ENCODE data around the gene FBXW11. TPM values are rescaled to one million over a fixed set of nuclear protein-coding genes. Genes with fewer than 3 reads are reported as not detected.

FBXW11 gene
- polyA plus RNA-seq, 2 of the 4 experiments (the other 2 are of a cell fraction): 39.3 to 80.2 TPM

- 92% methylated on average over 2 of the region's 2 CpGs for WGBS (ENCODE audit: missing lambda C conversion rate)
- Histone ChIP-seq H3K9me3 (no peaks in the 10 kb centered on the region), H3K4me2 (no peak overlapping the region), H3K4me1 (peaks cover 18% of the 10 kb centered on the region; the same call in 2 of the 3 replicates), H3K27ac (no peak overlapping the region), H3K4me3 (no peak overlapping the region)
- ATAC-seq (no peak), FAIRE-seq (no peak), DNase-seq (ENCODE audit: low read depth in 1 of 2, low spot score in 1 of 2) (no peak)
- no peak for TF ChIP-seq EHMT2 (IDR thresholded peaks at IDR 0.05; ENCODE audit: low read depth)
- no peak for TF ChIP-seq BCL3 (IDR thresholded peaks at IDR 0.05)
- TF ChIP-seq CEBPB (IDR thresholded peaks at IDR 0.05): no peak
- TF ChIP-seq, protein P1, sequence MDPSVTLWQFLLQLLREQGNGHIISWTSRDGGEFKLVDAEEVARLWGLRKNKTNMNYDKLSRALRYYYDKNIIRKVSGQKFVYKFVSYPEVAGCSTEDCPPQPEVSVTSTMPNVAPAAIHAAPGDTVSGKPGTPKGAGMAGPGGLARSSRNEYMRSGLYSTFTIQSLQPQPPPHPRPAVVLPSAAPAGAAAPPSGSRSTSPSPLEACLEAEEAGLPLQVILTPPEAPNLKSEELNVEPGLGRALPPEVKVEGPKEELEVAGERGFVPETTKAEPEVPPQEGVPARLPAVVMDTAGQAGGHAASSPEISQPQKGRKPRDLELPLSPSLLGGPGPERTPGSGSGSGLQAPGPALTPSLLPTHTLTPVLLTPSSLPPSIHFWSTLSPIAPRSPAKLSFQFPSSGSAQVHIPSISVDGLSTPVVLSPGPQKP (IDR thresholded peaks at IDR 0.05; ENCODE audit: low read depth, low read length): no peak
- TF ChIP-seq PBX3 (IDR thresholded peaks at IDR 0.05): no peak
- no peak for TF ChIP-seq NR3C1 (IDR thresholded peaks at IDR 0.05)
- TF ChIP-seq RFX5 (IDR thresholded peaks at IDR 0.05): no peak
- POLR2A ChIA-PET: no interaction called here
- CTCF ChIA-PET: no interaction called here
Measured at GRCh38 chr5:171992813-171993212, 13.6 kb downstream of the FBXW11 start.

- ChIA-PET POLR2A (no interaction called here), CTCF (interaction anchor here (1.1 kb wide), 1 partner anchor 31 kb away, joined by 4 read pairs; no protein-coding TSS in a partner anchor)
- H3K9me3 ChIP-seq: no peaks in the 10 kb centered on the region
- ATAC-seq (no peak), DNase-seq (ENCODE audit: low read depth in 1 of 2, low spot score in 1 of 2) (no peak), FAIRE-seq (no peak)
- peaks cover 16% of the 10 kb centered on the region; the same call in 2 of the 3 replicates for H3K4me1 ChIP-seq
- 95% methylated on average over 3 of the region's 3 CpGs for WGBS (ENCODE audit: missing lambda C conversion rate)
- TF ChIP-seq SMC3 (IDR thresholded peaks at IDR 0.05) (no peak), EHF (CRISPR knock-in tag; IDR thresholded peaks at IDR 0.05) (no peak), CEBPB (IDR thresholded peaks at IDR 0.05) (no peak), NFE2L2 (conservative IDR thresholded peaks at IDR 0.05; ENCODE audit: low read length) (no peak), MYC (IDR thresholded peaks at IDR 0.05; ENCODE audit: borderline replicate concordance, low read length) (no peak), RFX5 (IDR thresholded peaks at IDR 0.05) (no peak), CBX8 (IDR thresholded peaks at IDR 0.05) (no peak), RARB (CRISPR knock-in tag; IDR thresholded peaks at IDR 0.05) (no peak), MAZ (IDR thresholded peaks at IDR 0.05; ENCODE audit: borderline replicate concordance, low read depth, low read length) (no peak), PBX3 (IDR thresholded peaks at IDR 0.05) (no peak), CHD4 (IDR thresholded peaks at IDR 0.05; ENCODE audit: borderline replicate concordance) (no peak), RCOR1 (IDR thresholded peaks at IDR 0.05; ENCODE audit: low read depth, low read length) (no peak), POLR2A (IDR thresholded peaks at IDR 0.05; ENCODE audit: low read length) (no peak)
- TF ChIP-seq, protein P1 (IDR thresholded peaks at IDR 0.05; ENCODE audit: low read depth, low read length): no peak
- TF ChIP-seq, protein P2, sequence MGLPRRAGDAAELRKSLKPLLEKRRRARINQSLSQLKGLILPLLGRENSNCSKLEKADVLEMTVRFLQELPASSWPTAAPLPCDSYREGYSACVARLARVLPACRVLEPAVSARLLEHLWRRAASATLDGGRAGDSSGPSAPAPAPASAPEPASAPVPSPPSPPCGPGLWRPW (IDR thresholded peaks at IDR 0.05): no peak
- TF ChIP-seq, protein P3, sequence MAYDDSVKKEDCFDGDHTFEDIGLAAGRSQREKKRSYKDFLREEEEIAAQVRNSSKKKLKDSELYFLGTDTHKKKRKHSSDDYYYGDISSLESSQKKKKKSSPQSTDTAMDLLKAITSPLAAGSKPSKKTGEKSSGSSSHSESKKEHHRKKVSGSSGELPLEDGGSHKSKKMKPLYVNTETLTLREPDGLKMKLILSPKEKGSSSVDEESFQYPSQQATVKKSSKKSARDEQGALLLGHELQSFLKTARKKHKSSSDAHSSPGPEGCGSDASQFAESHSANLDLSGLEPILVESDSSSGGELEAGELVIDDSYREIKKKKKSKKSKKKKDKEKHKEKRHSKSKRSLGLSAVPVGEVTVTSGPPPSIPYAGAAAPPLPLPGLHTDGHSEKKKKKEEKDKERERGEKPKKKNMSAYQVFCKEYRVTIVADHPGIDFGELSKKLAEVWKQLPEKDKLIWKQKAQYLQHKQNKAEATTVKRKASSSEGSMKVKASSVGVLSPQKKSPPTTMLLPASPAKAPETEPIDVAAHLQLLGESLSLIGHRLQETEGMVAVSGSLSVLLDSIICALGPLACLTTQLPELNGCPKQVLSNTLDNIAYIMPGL (CRISPR knock-in tag; IDR thresholded peaks at IDR 0.05; ENCODE audit: borderline replicate concordance): no peak
- no peak overlapping the region for H3K4me3 ChIP-seq
- H3K4me2 ChIP-seq: no peak overlapping the region
- H3K27ac ChIP-seq: no peak overlapping the region
Measured at GRCh38 chr5:171992305-171992704, 14.1 kb downstream of the FBXW11 start.
